Activated CD8-positive, alpha-beta memory T cell treated with anti-CD3 and anti-CD28 coated beads for 1 hour (primary cell): ENCODE measurements around the gene MYO1A.
"Not testable (repeated sequence)": the region's sequence is repeated elsewhere in the genome, so short reads cannot be mapped to it uniquely, and the experiment has no call there.

ENCODE experiments used
- DNase-seq, 2 donors: peaks; one replicate each; pipeline ENCODE4 v3.0.0-alpha.2; 2020; ENCODE audit warnings: low read depth in 1 of 2; ENCODE audit errors: extremely low read depth in 1 of 2

Gene MYO1A

DNA sequence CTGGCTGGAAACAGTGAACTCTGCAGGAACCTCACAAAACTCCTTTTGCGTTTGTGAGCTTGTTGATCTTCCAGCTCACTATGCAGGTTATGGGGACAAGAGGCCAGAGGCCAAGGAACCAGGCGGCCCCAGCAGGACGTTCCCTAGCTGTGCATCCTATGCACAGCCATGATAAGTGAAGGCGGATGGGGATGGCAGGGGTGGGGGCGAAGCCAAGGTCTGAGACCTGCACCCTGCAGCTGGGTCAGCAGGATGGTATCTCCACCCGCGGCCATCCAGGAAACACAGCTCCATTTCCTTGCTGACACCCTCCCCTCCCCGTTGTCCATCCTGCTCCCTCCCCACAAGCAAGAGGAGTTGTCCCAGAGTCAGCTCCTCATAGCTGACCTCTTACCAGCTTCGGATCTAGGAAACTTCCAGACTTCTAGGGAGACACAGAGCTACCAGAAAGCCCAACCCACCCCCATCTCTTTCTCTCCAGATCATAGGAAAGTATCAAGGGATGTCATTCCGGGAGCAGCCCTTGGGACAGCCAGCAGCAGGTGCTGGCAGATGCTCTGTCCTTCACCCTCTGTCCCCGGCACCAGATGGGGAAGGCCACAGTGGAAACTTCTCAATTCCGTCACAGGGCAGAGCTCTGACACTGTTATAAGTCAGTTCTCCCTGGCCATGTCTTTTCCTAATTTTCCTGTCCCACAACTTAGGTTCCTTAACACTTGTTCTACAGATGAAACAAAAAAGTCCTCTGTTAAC lies 53.0 kb downstream of the MYO1A start:
- DNase-seq: no peak

- DNase-seq: no peak
Measured at GRCh38 chr12:56995930-56996496, 53.9 kb downstream of the MYO1A start.

DNA sequence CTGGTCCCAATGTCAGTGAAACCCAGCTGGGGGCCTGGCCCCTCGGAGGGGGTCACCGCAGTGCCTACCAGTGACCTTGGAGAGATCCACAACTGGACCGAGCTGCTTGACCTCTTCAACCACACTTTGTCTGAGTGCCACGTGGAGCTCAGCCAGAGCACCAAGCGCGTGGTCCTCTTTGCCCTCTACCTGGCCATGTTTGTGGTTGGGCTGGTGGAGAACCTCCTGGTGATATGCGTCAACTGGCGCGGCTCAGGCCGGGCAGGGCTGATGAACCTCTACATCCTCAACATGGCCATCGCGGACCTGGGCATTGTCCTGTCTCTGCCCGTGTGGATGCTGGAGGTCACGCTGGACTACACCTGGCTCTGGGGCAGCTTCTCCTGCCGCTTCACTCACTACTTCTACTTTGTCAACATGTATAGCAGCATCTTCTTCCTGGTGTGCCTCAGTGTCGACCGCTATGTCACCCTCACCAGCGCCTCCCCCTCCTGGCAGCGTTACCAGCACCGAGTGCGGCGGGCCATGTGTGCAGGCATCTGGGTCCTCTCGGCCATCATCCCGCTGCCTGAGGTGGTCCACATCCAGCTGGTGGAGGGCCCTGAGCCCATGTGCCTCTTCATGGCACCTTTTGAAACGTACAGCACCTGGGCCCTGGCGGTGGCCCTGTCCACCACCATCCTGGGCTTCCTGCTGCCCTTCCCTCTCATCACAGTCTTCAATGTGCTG lies 54.6 kb downstream of the MYO1A start:
- DNase-seq: no peak

GRCh38 chr12:56994231-56994746 lies 55.6 kb downstream of the MYO1A start:
- no peak for DNase-seq

DNA sequence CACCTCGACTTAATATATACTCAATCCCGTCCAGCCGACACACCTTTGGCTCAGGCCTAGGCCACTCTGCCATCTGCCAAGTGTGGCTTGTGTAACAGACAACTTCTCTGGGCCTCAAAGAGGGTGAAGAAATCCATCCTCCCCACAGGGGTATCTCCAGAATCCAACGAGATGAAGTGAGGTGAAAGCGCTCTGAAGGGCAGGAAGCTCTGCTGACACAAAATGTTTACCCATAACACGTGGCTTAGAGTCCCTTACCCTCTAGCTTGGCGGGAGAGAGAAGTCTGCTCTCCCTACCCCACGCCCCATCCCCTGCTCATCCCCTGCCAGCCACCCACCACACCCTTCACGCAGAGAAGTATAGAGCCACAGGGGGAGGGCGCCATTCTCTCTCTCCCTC lies 56.6 kb downstream of the MYO1A start:
- no peak for DNase-seq

GRCh38 chr12:56991319-56992246 lies 58.3 kb downstream of the MYO1A start:
- DNase-seq: no peak

- DNase-seq: no peak
Measured at GRCh38 chr12:56990648-56991318, 59.1 kb downstream of the MYO1A start.

DNA sequence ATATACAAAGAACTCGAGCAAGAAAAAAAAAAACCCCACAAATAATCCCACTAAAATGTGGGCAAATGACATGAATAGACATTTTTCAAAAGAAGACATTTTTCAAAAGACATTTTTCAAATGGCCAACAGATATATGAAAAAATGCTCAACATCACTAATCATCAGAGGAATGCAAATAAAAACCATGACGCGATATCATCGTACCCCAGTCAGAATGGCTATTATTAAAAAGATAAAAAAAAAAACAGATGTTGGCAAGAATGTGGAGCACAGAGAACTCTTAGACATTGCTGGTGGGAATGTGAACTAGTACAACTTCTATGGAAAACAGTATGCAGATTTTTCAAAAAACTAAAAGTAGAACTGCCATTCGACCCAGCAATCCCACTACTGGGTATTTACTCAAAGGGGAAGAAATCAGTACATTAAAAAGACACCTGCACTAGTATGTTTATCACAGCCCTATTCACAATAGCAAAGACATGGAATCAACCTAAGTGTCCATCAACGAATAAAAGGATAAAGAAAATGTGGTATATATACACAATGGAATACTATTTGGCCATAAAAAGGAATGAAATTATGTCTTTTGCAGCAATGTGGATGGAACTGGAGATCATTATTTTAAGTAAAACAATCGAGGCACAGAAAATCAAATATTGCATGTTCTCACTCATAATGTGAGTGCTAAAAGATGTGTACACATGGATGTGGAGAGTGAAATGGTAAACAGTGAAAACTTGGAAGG lies 59.9 kb downstream of the MYO1A start:
- DNase-seq: no peak

GRCh38 chr12:56988207-56988739 lies 61.7 kb downstream of the MYO1A start:
- no peak for DNase-seq

- DNase-seq: peak in 1 of 2 donors; percentile 67
Measured at GRCh38 chr12:56987551-56988053, 62.3 kb downstream of the MYO1A start.

- no peak for DNase-seq
Measured at GRCh38 chr12:56987011-56987410, 62.9 kb downstream of the MYO1A start.

DNA sequence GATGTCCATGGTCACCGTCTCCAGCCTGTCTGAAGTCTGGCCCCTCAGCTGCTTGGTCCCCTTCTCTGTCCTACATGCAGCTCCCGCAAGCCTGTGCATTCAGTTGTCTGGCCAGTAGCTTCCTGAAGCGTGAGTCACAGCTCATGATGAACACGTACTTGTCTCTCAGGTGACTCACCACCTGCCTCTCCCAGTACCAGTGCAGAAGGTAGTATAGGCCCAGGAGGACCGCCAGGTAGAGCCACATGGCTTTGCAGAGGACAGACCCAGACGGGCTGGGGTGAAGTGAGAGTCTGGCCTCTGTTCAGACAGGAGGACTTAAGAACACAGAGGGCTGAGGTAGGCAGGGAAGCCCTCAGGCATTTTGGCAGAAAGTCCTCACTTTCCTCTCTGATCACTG lies 64.2 kb downstream of the MYO1A start:
- not testable (repeated sequence) for DNase-seq

GRCh38 chr12:56983386-56983785 lies 66.5 kb downstream of the MYO1A start:
- no peak for DNase-seq

GRCh38 chr12:56982578-56983236 lies 67.2 kb downstream of the MYO1A start:
- DNase-seq: not testable (repeated sequence)

DNA sequence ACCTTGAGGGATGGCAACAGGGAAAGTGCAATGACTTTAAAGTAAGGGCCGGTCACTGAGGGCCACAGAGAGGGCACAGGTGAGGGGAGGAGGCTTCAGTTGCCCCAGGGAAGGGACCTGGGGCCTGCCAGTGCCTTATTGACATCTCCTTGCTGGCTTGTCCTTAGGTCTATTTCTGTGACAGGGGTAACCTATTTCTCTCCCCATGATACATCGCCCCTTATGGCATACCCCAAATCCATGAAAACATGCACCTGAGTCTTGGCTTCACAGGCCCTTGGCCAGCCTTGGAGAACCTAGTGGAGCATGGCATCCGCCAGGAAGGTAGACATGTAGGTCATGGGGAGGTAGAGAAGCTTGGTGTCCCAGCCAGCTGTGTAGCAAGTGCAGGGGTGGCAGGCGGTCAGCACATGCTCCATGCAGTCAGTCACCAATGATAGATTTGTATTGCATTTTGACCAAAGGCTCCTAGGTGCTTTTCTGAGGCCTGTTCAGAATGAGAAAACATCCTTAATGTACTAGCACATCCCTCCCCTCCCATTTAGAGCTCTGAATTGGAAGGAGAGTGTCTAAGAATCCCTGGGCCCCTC lies 68.9 kb downstream of the MYO1A start:
- no peak for DNase-seq

DNA sequence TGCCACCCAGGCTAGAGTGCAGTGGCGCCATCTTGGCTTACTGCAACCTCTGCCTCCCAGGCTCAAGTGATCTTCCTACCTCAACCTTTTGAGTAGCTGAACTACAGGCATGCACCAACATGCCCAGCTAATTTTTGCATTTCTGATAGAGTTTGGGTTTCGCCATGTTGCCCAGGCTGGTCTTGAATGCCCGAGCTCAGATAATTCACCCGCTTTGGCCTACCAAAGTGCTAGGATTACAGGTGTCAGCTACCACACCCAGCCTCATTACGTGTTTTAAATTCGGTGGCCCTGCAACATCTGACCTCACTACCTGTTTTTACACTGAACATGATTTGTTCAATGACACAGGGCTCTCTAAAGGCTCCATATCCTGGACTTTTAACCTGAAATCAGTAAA lies 69.7 kb downstream of the MYO1A start:
- DNase-seq: no peak

GRCh38 chr12:56979628-56980027 lies 70.3 kb downstream of the MYO1A start:
- no peak for DNase-seq
